HG02759 (cell line): ENCODE measurements around the gene CARNS1.
"Not testable (repeated sequence)": the region's sequence is repeated elsewhere in the genome, so short reads cannot be mapped to it uniquely, and the experiment has no call there.

Experiments used
- ATAC-seq: cut with Tn5 transposase; IDR thresholded peaks from one replicate; pipeline ENCODE4 v1.9.1; 2021; ENCODE audit warnings: mild to moderate bottlenecking, moderate library complexity; ENCODE audit not compliant: unreplicated experiment

Gene CARNS1

DNA sequence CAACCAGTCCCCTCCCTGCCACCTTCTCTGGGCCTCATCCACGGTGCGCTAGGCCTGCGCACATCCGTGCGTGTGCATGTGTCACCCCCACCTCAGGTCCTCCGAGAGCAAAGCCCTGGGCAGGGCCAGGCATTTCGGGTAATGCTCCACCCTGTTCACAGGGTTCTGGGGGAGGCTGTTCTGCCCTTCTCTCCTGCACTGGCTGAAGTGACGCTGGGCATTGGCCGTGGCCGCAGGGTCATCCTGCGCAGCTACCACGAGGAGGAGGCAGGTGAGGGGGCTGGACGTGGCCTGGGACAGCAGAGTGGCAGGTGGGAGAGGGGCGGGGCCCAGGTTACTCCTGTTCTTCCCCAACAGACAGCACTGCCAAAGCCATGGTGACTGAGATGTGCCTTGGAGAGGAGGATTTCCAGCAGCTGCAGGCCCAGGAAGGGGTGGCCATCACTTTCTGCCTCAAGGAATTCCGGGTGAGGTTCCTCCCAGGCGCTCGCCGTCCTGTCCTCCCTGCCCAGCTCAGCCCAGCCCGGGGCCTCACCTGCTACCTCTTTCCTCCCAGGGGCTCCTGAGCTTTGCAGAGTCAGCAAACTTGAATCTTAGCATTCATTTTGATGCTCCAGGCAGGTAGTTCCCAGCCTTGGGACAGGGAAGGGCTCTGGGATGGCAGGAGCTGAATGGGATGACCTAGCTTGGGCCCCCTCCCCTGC, 19.8 kb upstream of the CARNS1 start:
- no peak for ATAC-seq

DNA sequence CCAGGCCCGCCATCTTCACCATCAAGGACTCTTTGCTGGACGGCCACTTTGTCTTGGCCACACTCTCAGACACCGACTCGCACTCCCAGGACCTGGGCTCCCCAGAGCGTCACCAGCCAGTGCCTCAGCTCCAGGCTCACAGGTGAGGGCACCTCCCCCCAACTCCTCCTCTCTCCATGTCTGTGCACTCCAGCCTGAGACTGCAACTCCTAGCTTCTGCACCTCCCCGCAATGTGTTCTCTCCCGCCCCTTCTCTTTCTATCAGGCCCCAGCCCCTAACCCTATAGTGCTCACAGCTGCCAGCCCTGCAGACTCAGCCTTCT, 19.3 kb upstream of the CARNS1 start:
- no peak for ATAC-seq

- no peak for ATAC-seq
Measured at GRCh38 chr11:67396587-67397389, 18.7 kb upstream of the CARNS1 start.

DNA sequence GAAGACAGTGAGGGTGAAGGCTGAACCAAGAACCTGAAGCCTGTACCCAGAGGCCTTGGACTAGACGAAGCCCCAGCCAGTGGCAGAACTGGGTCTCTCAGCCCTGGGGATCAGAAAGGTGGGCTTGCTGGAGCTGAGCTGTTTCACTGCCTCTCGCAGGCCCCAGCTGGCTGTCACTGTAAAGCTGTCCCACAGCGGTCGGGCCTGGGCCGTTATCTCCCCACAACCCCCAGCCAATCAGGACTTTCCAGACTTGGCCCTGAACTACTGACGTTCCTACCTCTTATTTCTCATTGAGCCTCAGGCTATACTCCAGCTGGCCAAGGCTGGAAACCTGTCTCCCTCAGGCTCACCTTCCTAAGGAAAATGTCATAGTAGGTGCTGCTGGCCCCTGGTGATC, 17.9 kb upstream of the CARNS1 start:
- no peak for ATAC-seq

GRCh38 chr11:67397986-67398660, 17.4 kb upstream of the CARNS1 start:
- ATAC-seq: no peak

DNA sequence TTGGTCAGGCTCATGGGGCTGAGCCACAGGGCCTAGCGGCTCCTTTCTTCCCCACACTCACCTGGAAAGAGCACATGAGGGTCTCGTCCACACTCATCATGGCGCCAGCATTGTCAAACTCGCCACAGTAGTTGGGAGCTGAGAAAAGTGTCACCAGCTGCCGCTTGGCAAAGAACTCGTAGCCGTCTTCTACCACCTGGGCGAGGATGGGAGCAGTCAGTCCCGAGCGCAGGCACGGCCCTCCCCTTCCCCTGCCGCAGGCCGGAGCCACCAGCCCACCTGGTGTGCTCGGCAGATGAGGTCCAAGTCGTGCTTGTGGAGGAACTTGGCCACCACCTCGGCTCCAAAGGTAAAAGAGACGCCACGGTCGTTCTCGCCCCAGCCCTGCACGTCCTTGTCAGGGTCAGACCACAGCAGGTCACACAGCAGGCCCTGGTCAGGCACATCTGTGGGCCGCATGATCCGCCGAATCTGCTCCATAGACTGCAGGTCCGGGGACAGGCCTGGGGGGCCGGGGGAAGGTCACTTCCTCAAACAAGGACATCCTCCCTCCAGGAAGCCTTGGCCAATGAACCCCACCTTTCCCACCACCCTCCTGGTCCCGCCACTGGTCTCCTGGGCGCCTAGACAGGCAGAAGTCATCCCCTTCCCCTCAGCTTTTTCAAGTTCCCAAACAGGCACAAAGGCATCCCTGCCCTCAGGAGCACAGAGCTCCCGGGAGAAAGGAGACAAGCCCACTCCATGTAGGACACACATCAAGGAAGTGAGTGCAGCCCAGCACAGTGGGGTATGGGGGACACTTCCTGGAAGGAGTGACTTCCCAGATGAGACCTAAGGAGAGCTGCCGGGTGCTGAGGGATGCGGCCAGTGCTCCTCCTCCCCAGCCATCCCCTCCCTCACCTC, 16.6 kb upstream of the CARNS1 start:
- no peak for ATAC-seq

DNA sequence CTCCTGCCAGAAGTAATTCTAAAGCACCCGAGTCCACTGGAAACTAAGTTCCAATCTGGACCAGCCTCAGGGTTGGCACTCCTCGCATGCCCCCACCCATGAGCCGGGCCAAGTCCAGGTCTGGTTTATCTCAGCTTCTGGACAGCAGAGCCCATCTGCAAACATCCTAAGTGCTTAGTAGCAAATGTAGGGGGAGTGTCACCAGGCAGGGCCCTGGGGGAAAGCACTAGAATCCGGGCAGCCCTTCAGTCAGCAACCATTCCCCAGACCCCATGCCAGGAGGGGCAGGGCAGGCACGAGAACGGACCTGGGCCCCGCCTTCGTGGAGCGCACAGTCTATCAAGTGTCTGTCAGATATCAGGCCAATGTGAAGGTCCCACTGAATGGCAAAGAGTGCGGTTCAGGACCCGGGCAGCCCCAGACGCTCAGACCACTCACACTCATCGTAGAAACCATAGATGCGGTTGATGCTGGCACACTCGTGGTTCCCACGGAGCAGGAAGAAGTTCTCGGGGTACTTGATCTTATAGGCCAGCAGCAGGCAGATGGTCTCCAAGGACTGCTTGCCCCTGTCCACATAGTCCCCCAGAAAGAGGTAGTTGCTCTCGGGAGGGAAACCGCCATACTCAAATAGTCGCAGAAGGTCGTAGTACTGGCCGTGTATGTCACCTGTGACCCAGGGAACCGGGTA, 15.1 kb upstream of the CARNS1 start:
- ATAC-seq: no peak

DNA sequence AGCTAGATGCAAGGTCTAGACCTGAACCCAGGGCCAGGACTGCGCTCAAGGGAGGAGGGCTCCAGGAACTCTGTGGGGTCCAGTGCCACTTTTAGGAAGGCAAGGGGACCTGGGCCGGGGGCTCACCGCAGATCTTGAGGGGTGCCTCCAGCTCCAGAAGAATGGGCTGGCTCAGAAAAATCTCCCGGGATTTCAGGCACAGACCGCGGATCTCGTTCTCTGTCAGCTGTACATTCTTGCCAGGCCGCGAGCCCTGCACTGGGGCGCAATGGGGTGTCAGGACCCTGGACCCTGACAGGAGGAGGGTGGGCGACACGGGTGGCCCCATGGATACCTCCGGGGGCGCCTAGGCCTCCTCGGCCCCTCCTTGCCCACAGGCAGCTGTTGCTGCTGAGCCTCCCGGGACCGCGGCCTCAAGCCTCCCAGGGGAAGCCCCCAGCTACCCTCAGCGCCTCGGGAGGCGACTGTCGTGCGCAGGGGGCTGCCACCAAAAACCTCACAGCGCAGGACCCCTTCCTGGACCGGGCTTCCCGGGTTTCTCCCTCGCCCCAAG, 14.5 kb upstream of the CARNS1 start:
- ATAC-seq: peak; percentile 10

DNA sequence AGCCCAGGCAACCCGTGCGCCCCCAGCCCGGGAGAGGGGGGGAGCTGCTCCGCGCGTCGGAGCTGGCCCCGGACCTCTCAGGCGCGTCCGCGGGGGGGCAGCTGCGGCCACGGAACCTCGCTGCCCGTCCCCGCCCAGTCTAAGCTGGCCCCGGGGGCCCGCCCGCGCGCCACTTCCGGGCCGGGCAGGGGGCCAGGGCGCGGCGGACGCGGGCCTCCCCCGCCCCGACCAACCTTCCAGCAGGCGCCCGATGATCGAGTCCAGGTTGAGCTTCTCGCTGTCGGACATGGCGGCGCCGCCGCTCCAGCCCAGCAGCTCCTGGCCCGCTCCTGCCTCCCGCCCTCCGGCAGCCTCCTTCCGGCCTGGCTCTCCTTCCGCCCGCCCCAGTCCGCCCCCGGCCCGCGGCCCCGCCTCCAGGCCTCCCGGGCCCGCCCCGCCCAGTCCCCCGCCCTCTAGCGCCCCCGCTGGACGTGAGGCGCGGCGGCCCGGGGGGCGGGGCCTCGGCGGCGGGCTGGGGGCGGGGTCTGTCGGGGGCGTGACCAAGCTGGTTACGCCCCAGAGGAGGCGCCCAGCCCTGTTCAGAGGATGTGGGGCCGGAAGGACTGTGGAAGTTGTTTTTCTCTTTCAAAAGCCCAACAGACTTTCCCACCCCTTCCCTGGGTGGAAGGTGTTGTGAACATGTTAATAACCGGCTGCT, 13.8 kb upstream of the CARNS1 start, which contains the start of gene PPP1CA:
Gene PPP1CA (minus strand): TSS at position 364 of the 697 bp plus-strand sequence. CDS start 76 bp downstream, at position 288.
- ATAC-seq: peak; percentile 76

DNA sequence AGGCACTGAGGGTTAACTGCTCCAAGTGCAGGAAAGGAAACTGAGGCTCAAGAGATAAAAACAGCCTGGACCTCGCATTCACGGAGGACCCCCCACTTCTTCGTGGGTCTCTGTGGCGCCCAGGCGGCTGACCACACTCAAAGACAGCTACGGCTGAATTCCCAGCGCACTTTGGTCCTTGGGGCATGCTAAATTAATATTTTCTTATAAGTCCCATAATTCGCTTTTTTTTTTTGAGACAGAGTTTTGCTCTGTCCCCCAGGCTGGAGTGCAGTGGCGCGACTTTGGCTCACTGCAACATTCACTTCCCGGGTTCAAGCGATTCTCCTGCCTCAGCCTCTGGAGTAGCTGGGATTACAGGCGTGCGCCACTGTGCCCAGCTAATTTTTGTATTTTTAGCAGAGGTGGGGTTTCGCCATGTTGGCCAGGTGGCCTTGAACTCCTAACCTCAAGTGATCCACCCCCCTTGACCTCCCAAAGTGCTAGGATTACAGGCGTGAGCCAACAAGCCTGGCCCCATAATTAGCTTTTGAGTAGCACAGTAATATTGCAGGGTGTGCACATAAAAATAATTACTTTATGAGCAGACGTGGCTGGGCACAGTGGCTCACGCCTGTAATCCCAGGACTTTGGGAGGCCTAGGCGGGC, 13.2 kb upstream of the CARNS1 start:
- ATAC-seq: not testable (repeated sequence)

DNA sequence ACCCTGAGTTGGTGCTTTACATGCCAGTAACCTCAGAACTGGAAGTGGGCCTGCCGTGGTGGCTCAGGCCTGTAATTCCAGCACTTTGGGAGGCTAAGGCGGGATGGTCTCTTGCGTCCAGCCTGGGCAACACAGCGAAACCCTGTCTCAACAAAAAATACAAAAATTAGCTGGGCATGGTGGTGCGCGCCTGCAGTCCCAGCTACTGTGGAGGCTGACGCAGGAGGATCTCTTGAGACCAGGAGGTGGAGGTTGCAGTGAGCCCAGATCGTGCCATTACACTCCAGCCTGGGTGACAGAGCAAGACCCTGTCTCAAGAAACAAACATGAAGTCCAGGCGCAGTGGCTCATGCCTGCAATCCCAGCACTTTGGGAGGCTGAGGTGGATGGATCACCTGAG, 12.4 kb upstream of the CARNS1 start:
- not testable (repeated sequence) for ATAC-seq

DNA sequence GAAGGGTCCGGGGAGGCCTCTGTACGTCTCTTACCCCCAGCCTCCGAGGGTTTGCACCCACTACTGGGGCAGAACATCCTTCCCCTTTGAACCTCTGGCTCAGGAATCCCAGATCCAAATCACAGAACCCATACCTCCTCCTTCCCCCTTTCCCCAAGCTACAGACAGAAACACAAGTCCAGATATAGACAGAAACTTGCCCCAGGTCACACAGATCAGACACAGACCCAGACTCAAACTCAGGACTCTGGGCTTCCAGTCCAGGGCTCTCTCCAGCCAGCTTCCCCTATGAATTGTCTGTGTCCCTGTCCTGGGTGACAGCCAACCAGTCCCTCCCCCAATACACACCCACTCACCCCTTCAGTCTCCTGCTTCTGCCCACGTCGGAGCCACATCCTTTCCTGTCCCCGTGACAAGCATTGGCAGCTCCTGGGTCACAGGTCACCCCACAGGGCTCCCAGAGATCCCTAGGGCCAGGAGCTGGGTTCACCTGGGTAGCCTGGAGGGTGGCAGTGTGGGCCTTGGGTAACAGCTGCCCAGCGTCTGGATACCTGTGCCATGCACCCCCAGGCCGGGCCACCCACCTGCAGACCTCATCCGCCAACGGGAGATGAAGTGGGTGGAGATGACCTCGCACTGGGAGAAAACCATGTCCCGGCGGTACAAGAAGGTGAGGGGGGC, 10.8 kb upstream of the CARNS1 start:
- ATAC-seq: no peak

- ATAC-seq: no peak
Measured at GRCh38 chr11:67405196-67405567, 10.3 kb upstream of the CARNS1 start.

DNA sequence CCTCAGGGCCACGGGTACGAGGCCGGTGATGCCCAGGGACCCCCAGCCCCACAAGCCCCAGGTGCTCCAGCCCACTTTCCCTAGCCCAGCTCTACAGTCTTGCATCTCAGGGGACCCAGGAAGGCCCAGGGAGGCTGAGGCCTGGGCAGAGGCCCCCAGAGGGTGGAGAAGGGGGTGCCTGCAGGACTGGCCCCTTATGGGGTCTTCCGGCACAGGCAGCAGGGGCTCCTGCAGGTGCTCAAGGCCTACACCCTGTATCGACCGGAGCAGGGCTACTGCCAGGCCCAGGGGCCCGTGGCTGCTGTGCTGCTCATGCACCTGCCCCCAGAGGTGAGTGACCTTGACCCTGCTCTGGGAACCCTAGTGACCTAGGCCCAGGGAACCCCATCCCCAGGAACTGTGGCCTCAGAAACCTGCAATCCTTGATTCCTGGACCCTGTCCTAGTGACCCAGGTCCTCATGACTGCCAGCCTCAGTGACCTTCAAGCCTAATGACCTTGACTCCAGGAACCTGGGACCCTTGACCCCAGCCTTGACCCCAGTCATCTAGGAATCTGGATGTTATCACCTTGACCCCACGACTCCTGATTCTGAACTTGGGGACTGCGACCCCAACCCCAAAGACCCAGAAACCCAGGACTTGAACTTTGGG, 9.7 kb upstream of the CARNS1 start:
- no peak for ATAC-seq

- no peak for ATAC-seq
Measured at GRCh38 chr11:67406420-67406968, 9.0 kb upstream of the CARNS1 start.

DNA sequence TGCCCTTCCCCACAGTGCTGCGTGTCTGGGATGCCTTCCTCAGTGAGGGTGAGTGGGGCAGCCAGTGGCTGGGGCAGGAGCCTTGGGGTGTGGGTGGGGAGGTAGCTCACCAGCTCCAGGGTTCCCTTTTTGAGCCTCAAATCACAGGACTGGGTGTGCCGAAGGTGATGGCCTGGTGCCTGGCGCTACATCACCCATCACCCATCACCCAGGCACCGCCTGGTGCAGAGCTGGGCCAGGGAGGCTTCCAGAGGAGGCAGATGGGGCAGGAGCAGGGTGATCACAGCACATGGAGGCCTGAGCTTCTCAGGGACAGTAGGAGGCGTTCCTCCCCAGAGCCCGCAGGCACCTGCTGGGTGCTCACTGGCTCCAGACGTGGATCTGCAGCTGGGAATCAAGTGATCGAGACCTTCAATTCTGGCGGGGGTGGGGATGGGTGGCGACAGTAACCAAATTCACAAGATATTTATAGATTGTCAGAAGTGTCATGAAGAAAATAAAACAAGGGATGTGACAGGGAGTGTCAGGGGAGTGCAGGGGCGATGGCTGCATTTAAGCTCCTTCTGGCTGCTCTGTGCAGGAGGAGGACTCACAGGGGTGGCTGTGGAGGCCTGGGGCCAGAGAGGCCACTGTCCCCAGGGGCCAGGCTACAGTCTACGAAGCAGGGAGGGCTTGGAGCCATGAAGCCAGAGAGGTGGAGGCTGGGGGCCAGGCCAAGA, 8.3 kb upstream of the CARNS1 start:
- ATAC-seq: no peak

GRCh38 chr11:67407688-67408163, 7.8 kb upstream of the CARNS1 start:
- no peak for ATAC-seq
